Choroid plexus epithelial cell (primary cell): ENCODE data around the gene PCP2.

Experiments used
- DNase-seq: peaks from one replicate; pipeline ENCODE4 v3.0.0-alpha.2; 2010; ENCODE audit warnings: low read depth
- H3K4me3 ChIP-seq: 2 replicates; pipeline ENCODE4 v1.5.1; 2011; ENCODE audit warnings: low read depth, mild to moderate bottlenecking, control low read depth, low read length, moderate library complexity
- CTCF ChIP-seq: conservative IDR thresholded peaks from 2 replicates; pipeline ENCODE4 v1.5.1; 2011; ENCODE audit warnings: low read depth, mild to moderate bottlenecking, control low read depth, inconsistent platforms, low read length, moderate library complexity

The PCP2 gene

GRCh38 chr19:7631577-7631976, 1.9 kb downstream of the PCP2 start:
- no peak for DNase-seq
- TF ChIP-seq CTCF, result no peak
- H3K4me3 ChIP-seq, result no peak overlapping the region

GRCh38 chr19:7629347-7630054, 4.0 kb downstream of the PCP2 start, which contains the start of the genes PET100 and XAB2:
Gene PET100 (plus strand): TSS chr19:7629793. CDS start chr19:7629834, 41 bp downstream.
Gene XAB2 (minus strand): TSS chr19:7629545. CDS start chr19:7629527, 18 bp downstream.
- peak; percentile 100 for DNase-seq
- no peak for TF ChIP-seq CTCF
- H3K4me3 ChIP-seq, result peak within 1 kb of the TSS; percentile 97

- peak overlapping the region; percentile 97 for H3K4me3 ChIP-seq
Measured at GRCh38 chr19:7628589-7629311, 4.8 kb downstream of the PCP2 start.

GRCh38 chr19:7627166-7627565, 6.4 kb downstream of the PCP2 start:
- DNase-seq, result no peak
- no peak overlapping the region for H3K4me3 ChIP-seq
- TF ChIP-seq CTCF, result no peak

More at GRCh38 chr19:7628589-7629311, 4.8 kb downstream of the PCP2 start:
- TF ChIP-seq CTCF, result no peak
- peak; percentile 5 for DNase-seq

GRCh38 chr19:7625763-7626372, 7.7 kb downstream of the PCP2 start:
- DNase-seq, result no peak
- no peak overlapping the region for H3K4me3 ChIP-seq
- TF ChIP-seq CTCF, result no peak

- no peak for DNase-seq
- no peak overlapping the region for H3K4me3 ChIP-seq
- TF ChIP-seq CTCF, result no peak
Measured at GRCh38 chr19:7624810-7625209, 8.7 kb downstream of the PCP2 start.
